GDM1 (cell line): ENCODE results near the gene WNT7A.

Experiments
- DNase-seq: peaks from one replicate; lab custom pipeline; 2025; lab: John Stamatoyannopoulos, UW

Gene WNT7A

DNA sequence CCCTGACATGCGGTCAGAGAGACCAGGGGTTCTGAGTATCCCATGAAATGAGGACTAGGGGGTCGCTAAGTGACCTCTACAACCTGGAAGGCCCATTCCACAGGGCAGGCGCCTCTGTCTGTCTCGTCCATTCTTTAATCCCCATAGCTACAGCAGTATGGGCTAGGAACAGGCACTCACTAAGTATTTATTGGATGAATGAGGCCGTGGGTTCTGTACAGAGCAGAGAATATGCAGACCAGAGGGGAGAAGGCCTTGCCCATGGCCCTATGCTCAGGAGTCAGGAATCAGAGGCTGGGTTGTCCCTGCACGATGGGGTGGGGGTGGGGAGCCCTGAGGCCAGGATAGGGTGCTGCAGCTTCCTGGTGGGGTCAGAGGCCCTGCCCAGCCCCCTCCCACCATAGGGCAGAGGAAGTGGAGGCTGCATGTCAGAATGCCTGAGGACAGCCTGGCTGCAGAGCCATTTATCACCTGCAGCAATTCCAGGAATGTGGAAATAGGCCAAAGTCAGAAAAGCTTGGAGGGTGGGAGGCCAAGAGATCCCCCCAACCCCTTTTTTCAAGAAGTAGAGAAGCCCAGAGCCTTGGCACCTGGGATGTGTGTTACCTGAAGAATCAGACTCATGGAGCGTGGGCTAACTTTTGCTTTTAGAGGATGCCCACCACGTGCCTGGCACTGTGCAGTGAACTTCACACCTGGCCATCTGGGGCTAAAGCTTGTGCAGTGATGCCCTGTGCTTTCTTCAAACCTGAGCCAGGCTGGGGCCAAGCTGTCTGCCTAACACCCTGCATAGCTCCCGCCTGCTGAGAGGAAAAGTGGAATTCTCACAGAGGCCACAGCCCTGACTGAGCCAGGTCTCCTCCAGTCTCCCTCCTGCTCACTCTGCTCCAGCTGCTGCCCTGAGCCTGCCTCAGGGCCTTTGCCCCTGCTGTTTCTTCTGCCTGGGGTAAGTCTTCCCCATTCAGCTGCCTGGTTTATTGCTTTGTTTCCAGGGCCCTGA, 109.4 kb downstream of the WNT7A start:
- peak; percentile 59 for DNase-seq

DNA sequence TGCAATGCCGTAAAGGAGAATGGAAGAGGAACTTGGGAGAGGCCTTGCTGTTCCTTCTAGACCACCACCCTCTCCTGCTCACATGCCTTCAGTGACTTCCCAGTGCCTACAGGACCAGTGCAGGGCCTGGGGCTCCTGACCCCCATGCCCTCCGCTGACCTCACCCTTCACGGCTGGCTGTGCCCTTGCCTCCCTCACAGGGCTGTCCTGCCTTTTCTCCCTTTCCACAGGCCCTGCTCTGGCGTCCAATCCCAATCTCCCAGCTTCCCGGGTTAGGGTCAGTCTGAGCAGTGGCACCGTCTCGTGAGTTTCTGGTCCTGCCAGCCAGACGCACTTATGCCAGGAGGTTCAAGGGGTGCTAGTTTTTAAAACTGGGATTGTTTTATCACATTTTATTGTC, 110.4 kb downstream of the WNT7A start:
- DNase-seq, result no peak

DNA sequence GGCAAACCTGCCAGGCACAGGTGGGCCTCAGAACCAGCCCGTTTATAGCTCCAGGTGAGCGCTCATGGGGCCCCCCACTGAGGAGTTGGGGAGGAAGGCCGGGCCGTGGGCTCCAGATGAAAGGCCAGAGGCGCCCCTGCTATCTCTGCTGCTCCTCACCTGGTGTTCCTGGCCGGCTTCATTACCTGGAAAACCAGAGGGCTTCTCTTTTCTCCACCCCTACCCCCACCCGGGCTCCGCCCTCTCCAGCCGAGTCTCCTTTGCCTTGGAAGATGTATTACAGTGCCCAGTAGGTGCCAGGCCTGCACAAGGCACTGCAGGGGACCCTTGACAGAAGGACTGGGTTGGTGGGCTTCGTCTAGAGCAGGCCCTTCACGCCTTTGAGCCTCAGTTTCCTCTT, 111.4 kb downstream of the WNT7A start:
- no peak for DNase-seq

DNA sequence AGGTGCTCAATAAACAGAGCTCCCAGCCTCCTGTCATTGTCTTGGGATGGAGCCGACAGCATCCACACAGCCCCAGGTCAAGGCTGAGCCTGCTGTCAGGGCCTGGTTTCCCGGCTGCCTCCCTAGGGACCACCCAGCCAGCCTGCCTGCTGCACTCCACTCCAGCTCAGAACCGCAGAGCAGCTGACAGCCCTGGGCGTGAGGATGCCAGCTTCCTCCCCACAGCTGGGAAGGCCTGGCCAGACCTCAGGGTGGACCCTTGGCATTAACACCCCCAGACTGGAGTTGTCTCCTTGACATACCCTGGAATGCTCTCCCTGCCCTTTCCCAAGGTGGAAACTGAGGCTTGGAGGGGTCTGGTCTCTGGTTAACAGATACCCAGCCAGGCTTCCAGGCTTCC, 112.0 kb downstream of the WNT7A start:
- DNase-seq, result no peak

DNA sequence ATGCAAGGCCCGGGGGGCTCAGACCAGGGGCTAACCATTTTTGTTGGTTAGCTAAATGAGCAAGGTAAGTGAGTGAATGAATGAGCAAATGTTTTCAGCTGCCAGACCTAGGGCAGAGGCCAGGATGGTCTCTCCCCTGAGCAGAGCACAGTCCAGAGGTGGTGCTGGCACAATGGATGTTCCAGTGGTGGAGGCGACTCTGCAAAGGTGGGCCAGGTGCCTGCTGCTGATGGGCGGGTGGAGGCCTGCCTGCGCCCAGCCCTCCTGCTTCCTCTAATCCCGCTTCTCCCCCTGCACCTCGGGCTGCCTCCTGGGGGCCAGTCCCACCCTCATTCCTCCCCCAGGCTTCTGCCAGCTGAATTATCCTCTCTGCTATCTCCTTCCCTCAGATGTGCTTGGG, 112.8 kb downstream of the WNT7A start:
- DNase-seq, result no peak
